ENCODE measurements around the gene GRIA4. TPM values are rescaled to one million over a fixed set of nuclear protein-coding genes. Genes with fewer than 3 reads are reported as not detected.

GRIA4 gene
- total RNA-seq, 1 experiment from 2014 or later = not detected

DNA sequence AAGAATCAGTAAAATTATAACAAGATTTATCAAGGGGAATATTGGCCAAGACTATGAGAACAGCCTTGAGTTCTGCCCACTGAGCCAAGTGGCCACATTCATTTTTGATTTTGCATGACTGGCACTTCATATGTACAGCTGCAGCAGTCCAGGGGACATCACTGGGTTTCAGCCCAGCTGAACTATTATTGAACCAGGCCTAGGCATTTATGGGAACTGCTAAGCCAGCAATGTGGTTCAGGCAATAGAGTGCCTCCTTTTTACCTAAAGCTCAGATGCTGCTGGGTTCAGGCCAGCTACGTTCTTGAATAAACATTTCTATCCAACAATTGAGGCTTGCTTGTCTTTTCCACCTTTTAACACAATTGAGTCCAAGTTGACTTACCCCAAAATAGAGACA is 215.3 kb downstream of the GRIA4 start:
- no peaks in the 10 kb centered on the region for H3K9me3 ChIP-seq (ENCODE audit: insufficient read depth, low read depth)
- intact Hi-C loops (cut with micrococcal nuclease; ENCODE audit: unreplicated experiment) = no loop called here
- H3K4me2 ChIP-seq = no peak overlapping the region
- H2AFZ ChIP-seq = no peak overlapping the region; the same call in 1 of the 2 replicates
- H3K27ac ChIP-seq = no peak overlapping the region
- DNase-seq = no peak
- BruUV-seq (replicated peaks) = no TSS peak
- POLR2A ChIA-PET (ENCODE audit: unreplicated experiment) = no interaction called here
- no peaks in the 10 kb centered on the region for H3K4me1 ChIP-seq (replicated peaks; ENCODE audit: insufficient read depth)
- H3K79me2 ChIP-seq (ENCODE audit: low read depth) = no peaks in the 10 kb centered on the region
- H3F3A ChIP-seq (ENCODE audit: insufficient read depth, low read depth) = no peaks in the 10 kb centered on the region
- CTCF ChIA-PET = no interaction called here
- H4K20me1 ChIP-seq (ENCODE audit: insufficient read depth) = no peaks in the 10 kb centered on the region
- TF ChIP-seq, protein P1, sequence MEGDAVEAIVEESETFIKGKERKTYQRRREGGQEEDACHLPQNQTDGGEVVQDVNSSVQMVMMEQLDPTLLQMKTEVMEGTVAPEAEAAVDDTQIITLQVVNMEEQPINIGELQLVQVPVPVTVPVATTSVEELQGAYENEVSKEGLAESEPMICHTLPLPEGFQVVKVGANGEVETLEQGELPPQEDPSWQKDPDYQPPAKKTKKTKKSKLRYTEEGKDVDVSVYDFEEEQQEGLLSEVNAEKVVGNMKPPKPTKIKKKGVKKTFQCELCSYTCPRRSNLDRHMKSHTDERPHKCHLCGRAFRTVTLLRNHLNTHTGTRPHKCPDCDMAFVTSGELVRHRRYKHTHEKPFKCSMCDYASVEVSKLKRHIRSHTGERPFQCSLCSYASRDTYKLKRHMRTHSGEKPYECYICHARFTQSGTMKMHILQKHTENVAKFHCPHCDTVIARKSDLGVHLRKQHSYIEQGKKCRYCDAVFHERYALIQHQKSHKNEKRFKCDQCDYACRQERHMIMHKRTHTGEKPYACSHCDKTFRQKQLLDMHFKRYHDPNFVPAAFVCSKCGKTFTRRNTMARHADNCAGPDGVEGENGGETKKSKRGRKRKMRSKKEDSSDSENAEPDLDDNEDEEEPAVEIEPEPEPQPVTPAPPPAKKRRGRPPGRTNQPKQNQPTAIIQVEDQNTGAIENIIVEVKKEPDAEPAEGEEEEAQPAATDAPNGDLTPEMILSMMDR (conservative IDR thresholded peaks at IDR 0.05) = no peak
- no peak for TF ChIP-seq EZH2 (IDR thresholded peaks at IDR 0.05; ENCODE audit: low read depth)
- H3K4me3 ChIP-seq = no peak overlapping the region
- H3K36me3 ChIP-seq (ENCODE audit: low read depth) = no peaks in the 10 kb centered on the region
- H3K9me2 ChIP-seq (ENCODE audit: insufficient read depth) = 0 out of 2 replicates have a peak, but pooled peaks cover 4% of the 10 kb centered on the region
- H3K27me3 ChIP-seq (ENCODE audit: insufficient read depth, low read depth) = no peaks in the 10 kb centered on the region

DNA sequence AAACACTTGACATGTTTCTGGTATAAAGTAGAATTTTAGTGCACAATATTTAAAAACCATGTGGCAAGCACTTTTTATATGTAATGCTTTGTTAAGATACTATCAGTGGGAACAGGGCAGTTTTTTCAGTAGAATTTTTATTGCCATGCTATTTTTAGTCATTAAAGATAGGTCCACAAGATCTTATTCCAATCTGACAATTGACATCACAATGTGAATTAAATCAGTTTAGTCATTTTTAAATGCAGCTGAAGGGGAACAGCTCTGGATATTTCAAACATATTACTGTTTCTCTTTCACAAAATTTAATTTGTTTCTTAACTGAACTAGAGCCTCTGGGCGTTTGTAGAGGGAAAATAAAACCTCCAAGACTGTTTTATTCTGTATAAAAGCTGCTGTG is 218.0 kb downstream of the GRIA4 start:
- Histone ChIP-seq H3K4me1 (replicated peaks; ENCODE audit: insufficient read depth) (no peaks in the 10 kb centered on the region), H3K4me2 (no peak overlapping the region), H3K27ac (no peak overlapping the region), H3F3A (ENCODE audit: insufficient read depth, low read depth) (no peaks in the 10 kb centered on the region), H2AFZ (no peak overlapping the region), H3K9me3 (ENCODE audit: insufficient read depth, low read depth) (no peaks in the 10 kb centered on the region), H3K27me3 (ENCODE audit: insufficient read depth, low read depth) (no peaks in the 10 kb centered on the region), H4K20me1 (ENCODE audit: insufficient read depth) (no peaks in the 10 kb centered on the region), H3K79me2 (ENCODE audit: low read depth) (no peaks in the 10 kb centered on the region), H3K36me3 (ENCODE audit: low read depth) (no peaks in the 10 kb centered on the region), H3K4me3 (no peak overlapping the region), H3K9me2 (ENCODE audit: insufficient read depth) (0 out of 2 replicates have a peak, but pooled peaks cover 3% of the 10 kb centered on the region)
- ChIA-PET POLR2A (ENCODE audit: unreplicated experiment) (no interaction called here), CTCF (no interaction called here)
- DNase-seq = no peak
- TF ChIP-seq, protein P1 (conservative IDR thresholded peaks at IDR 0.05) = no peak
- TF ChIP-seq EZH2 (IDR thresholded peaks at IDR 0.05; ENCODE audit: low read depth) = no peak
- intact Hi-C loops (cut with micrococcal nuclease; ENCODE audit: unreplicated experiment) = no loop called here
- no TSS peak for BruUV-seq (replicated peaks)

DNA sequence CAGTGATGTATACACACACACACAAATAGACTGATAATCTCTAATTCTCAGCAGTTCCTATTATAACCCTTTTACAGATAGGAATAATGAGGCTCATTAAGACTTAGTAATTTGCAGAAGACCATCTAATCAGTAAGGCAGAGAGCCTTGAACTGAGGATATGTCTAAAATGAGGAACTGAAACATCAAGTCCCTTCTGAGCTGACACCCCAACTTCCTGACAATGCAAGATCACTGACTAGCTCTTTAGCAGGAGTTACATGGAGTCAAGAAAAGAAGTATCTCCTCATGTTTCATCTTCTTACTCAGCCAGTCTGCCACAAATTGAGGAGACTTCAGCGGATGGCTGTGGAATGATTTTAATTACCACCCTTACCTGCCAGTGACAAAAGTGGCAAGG is 219.2 kb downstream of the GRIA4 start:
- no peaks in the 10 kb centered on the region for H3F3A ChIP-seq (ENCODE audit: insufficient read depth, low read depth)
- no peaks in the 10 kb centered on the region for H3K27me3 ChIP-seq (ENCODE audit: insufficient read depth, low read depth)
- H3K4me1 ChIP-seq (replicated peaks; ENCODE audit: insufficient read depth) = no peaks in the 10 kb centered on the region
- H3K9me2 ChIP-seq (ENCODE audit: insufficient read depth) = no peaks in the 10 kb centered on the region
- no peaks in the 10 kb centered on the region for H4K20me1 ChIP-seq (ENCODE audit: insufficient read depth)
- no peaks in the 10 kb centered on the region for H3K36me3 ChIP-seq (ENCODE audit: low read depth)
- no peak overlapping the region for H3K4me3 ChIP-seq
- no TSS peak for BruUV-seq (replicated peaks)
- H3K9me3 ChIP-seq (ENCODE audit: insufficient read depth, low read depth) = no peaks in the 10 kb centered on the region
- intact Hi-C loops (cut with micrococcal nuclease; ENCODE audit: unreplicated experiment) = no loop called here
- TF ChIP-seq, protein P1 (conservative IDR thresholded peaks at IDR 0.05) = no peak
- no peak for TF ChIP-seq EZH2 (IDR thresholded peaks at IDR 0.05; ENCODE audit: low read depth)
- DNase-seq = no peak
- POLR2A ChIA-PET (ENCODE audit: unreplicated experiment) = no interaction called here
- H2AFZ ChIP-seq = no peak overlapping the region; the same call in 1 of the 2 replicates
- no peak overlapping the region for H3K27ac ChIP-seq
- no peaks in the 10 kb centered on the region for H3K79me2 ChIP-seq (ENCODE audit: low read depth)
- CTCF ChIA-PET = no interaction called here
- no peak overlapping the region for H3K4me2 ChIP-seq
